HAP-1 (cell line): ENCODE data around the gene RGS17.
"Not testable (repeated sequence)": the region's sequence is repeated elsewhere in the genome, so short reads cannot be mapped to it uniquely, and the experiment has no call there.

Experiments used
- DNase-seq, 2 experiments: peaks; one replicate each; pipeline ENCODE4 v3.0.0-alpha.2; 2016 to 2020; ENCODE audit warnings: low spot score in 2 of 2
- H3K27me3 ChIP-seq: fragments of 250-450 bp; sonication (Bioruptor Pico); 2 replicates; pipeline ENCODE4 v1.5.1; 2020; ENCODE audit warnings: low read depth, mild to moderate bottlenecking, moderate library complexity
- H3K36me3 ChIP-seq: fragments of 250-450 bp; sonication (Bioruptor Pico); replicated peaks from 2 replicates; pipeline ENCODE4 v1.5.1; 2020; ENCODE audit warnings: mild to moderate bottlenecking
- H3K4me1 ChIP-seq: fragments of 250-450 bp; sonication (Bioruptor Pico); 2 replicates; pipeline ENCODE4 v1.5.1; 2020; ENCODE audit warnings: mild to moderate bottlenecking
- H3K4me3 ChIP-seq: fragments of 250-450 bp; sonication (Bioruptor Pico); 2 replicates; pipeline ENCODE4 v1.5.1; 2020; ENCODE audit warnings: mild to moderate bottlenecking, moderate library complexity
- H3K9me3 ChIP-seq: fragments of 250-450 bp; sonication (Bioruptor Pico); 2 replicates; pipeline ENCODE4 v1.5.1; 2020; ENCODE audit warnings: mild to moderate bottlenecking, moderate library complexity
- in situ Hi-C: fragments of 300-500 bp; cut with MboI; formaldehyde crosslinking; loops from 3 replicates; pipeline ENCODE4 v1.14.3; 2020; ENCODE audit warnings: low sequenced_read_pairs, inconsistent platforms, mixed read lengths

Gene RGS17

DNA sequence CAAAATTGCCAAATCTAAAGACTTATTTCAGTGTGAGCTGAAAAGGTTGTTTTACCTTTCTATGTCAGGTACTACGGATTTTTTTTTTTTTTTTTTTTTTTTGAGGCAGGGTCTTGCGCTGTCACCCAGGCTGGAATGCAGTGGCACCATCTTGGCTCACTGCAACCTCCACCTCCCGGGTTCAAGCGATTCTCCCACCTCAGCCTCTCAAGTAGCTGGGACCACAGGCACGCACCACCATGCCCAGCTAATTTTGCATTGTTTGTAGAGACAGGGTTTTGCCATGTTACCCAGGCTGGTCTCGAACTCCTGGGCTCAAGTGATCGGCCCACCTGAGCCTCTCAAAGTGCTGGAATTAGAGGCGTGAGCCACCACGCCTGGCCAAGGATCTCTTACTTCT is 130.3 kb downstream of the RGS17 start:
- Histone ChIP-seq H3K4me1 (peaks cover 21% of the 10 kb centered on the region), H3K4me3 (peak overlapping the region; percentile 60), H3K36me3 (peaks cover 35% of the 10 kb centered on the region)
- H3K27me3 ChIP-seq, H3K9me3 ChIP-seq, DNase-seq, in situ Hi-C loops: not testable (repeated sequence)

- Histone ChIP-seq H3K36me3 (peaks cover 36% of the 10 kb centered on the region), H3K4me3 (no peak overlapping the region), H3K4me1 (peaks cover 21% of the 10 kb centered on the region), H3K27me3 (no peaks in the 10 kb centered on the region), H3K9me3 (no peaks in the 10 kb centered on the region)
- no peak for DNase-seq
- in situ Hi-C loops: no loop called here
Measured at GRCh38 chr6:153000243-153000642, 130.8 kb downstream of the RGS17 start.

DNA sequence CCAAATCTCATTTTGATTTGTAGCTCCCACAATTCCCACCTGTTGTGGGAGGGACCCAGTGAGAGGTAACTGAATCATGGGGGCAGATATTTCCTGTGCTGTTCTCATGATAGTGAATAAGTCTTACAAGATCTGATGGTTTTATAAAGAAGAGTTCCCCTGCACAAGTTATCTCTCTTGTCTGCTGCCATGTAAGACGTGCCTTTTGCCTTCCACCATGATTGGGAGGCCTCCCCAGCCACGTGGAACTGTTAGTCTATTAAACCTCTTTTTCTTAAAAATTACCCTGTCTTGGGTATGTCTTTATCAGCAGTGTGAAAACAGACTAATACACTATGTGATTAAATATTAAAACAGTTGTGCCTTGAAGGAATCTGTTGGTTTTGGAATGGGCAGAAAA is 131.5 kb downstream of the RGS17 start:
- Histone ChIP-seq H3K4me1 (peaks cover 21% of the 10 kb centered on the region), H3K36me3 (peaks cover 36% of the 10 kb centered on the region)
- not testable (repeated sequence) for H3K9me3 ChIP-seq, H3K4me3 ChIP-seq, H3K27me3 ChIP-seq, DNase-seq
- in situ Hi-C loops: loop anchor here (25.0 kb wide), 1 partner anchor 1537 kb away; the partner anchor contains the start of gene RMND1

GRCh38 chr6:152993847-152994246 is 137.2 kb downstream of the RGS17 start:
- DNase-seq: no peak
- H3K9me3 ChIP-seq: no peaks in the 10 kb centered on the region
- peaks cover 59% of the 10 kb centered on the region for H3K36me3 ChIP-seq
- no peaks in the 10 kb centered on the region for H3K27me3 ChIP-seq
- in situ Hi-C loops: loop anchor here (25.0 kb wide), 1 partner anchor 1532 kb away; the partner anchor contains the start of gene RMND1
- no peak overlapping the region for H3K4me3 ChIP-seq
- peaks cover 5% of the 10 kb centered on the region; the same call in 1 of the 2 replicates for H3K4me1 ChIP-seq

- Histone ChIP-seq H3K9me3 (no peaks in the 10 kb centered on the region), H3K4me3 (no peak overlapping the region), H3K36me3 (peaks cover 57% of the 10 kb centered on the region), H3K4me1 (peaks cover 5% of the 10 kb centered on the region; the same call in 1 of the 2 replicates), H3K27me3 (no peaks in the 10 kb centered on the region)
- in situ Hi-C loops: loop anchor here (25.0 kb wide), 1 partner anchor 1531 kb away; the partner anchor contains the start of gene RMND1
- no peak for DNase-seq
Measured at GRCh38 chr6:152993431-152993830, 137.7 kb downstream of the RGS17 start.

DNA sequence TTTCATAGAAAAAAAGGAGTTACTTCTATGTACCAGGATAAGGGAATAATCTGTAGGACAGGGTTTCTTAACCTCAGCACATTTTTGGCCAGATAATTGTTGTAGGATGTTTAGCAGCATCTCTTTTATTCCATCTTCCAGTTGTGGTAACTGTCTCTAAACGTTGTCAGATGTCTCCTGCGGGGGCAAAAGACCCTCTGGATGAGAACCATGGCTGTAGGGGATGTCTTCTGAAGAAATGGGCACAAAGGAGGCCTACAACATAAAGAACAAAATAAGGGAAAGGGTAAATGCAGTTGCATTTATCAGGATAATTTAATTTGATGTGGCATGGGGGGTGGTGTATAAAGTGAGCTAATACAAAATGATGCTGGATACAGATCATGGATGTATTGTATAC is 144.1 kb downstream of the RGS17 start:
- H3K9me3 ChIP-seq: no peaks in the 10 kb centered on the region
- DNase-seq: no peak
- H3K4me3 ChIP-seq: no peak overlapping the region
- H3K36me3 ChIP-seq: peaks cover 19% of the 10 kb centered on the region
- H3K4me1 ChIP-seq: peaks cover 3% of the 10 kb centered on the region; the same call in 1 of the 2 replicates
- no peaks in the 10 kb centered on the region for H3K27me3 ChIP-seq
- in situ Hi-C loops: loop anchor here (25.0 kb wide), 1 partner anchor 1525 kb away; the partner anchor contains the start of gene RMND1

GRCh38 chr6:152985300-152985699 is 145.8 kb downstream of the RGS17 start:
- DNase-seq, H3K9me3 ChIP-seq, H3K27me3 ChIP-seq, H3K36me3 ChIP-seq, H3K4me1 ChIP-seq: not testable (repeated sequence)
- H3K4me3 ChIP-seq: peak overlapping the region; percentile 72
- in situ Hi-C loops: loop anchor here (25.0 kb wide), 1 partner anchor 1523 kb away; the partner anchor contains the start of gene RMND1

DNA sequence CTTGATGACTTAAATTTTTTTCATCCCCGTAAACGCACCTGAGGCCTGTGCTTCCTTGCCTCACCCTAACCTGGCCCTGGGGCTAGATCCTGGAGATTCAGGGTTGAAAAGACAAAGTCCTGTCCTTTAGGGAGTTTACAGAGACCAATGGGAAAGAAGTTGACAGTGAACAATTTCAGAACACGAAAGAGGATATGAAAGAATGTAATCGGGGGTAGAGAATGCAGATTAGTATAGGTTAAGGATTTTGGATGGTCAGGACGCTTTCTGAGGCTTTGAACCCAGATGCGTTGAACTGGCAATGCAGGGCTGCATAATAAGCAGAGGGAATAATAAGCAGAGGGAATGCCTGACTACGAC is 146.6 kb downstream of the RGS17 start:
- in situ Hi-C loops: loop anchor here (25.0 kb wide), 1 partner anchor 1522 kb away; the partner anchor contains the start of gene RMND1
- H3K36me3 ChIP-seq: peaks cover 6% of the 10 kb centered on the region; the same call in 1 of the 2 replicates
- H3K27me3 ChIP-seq: no peaks in the 10 kb centered on the region
- no peaks in the 10 kb centered on the region for H3K9me3 ChIP-seq
- H3K4me1 ChIP-seq: peaks cover 13% of the 10 kb centered on the region
- DNase-seq: no peak
- peak overlapping the region; percentile 72 for H3K4me3 ChIP-seq

DNA sequence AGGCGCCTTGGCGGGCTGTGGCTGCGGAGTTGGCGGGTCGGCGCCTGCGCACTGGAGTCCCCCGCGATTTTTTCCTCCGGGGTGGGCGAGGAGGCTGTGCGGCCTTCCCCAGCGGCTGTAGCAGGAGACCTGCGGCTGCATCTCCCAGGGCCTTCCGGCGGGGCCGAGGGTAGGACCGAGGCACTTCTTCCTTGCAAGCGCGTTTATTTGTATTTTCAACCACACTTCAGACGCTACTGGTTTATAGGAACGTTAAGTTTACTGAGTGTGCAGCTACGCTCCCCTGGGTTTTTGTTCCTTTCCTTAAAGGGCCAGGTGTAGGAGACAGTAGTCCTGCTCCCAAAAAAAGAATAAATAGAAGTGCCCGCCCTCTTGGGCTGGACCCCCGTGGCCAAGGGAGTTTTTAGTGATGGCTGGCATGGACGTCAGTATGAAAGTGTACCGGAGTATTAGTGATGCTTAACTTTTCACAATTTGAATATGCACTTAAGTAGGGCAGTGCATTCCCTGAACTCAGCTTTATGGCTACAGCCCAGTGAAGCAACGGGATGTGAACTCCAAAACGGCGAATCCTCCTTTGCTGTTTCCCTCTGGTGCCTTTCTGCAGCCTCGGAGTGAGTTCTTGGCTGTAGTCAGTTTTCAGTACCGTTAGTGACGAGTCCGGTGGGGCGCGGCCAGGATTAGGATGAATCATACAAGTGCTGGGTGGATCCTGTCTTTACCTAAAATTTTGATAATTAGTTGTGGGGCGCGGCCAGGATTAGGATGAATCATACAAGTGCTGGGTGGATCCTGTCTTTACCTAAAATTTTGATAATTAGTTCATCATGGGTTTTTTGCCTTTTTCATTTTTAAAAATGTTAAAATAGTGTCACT is 147.2 kb downstream of the RGS17 start:
- H3K9me3 ChIP-seq: no peaks in the 10 kb centered on the region
- in situ Hi-C loops: loop anchor here (25.0 kb wide), 1 partner anchor 1522 kb away; the partner anchor contains the start of gene RMND1

GRCh38 chr6:152982904-152983636 is 148.0 kb downstream of the RGS17 start, which contains the start of gene FBXO5:
FBXO5 (minus strand) TSS chr6:152983041; CDS start chr6:152982959, 82 bp downstream.
- H3K4me3 ChIP-seq: peak within 1 kb of the TSS; percentile 72
- H3K36me3 ChIP-seq: peaks cover 16% of the 10 kb centered on the region
- H3K9me3 ChIP-seq: no peaks in the 10 kb centered on the region
- DNase-seq: peak; percentile 94 to 97
- peaks cover 25% of the 10 kb centered on the region for H3K4me1 ChIP-seq
- H3K27me3 ChIP-seq: no peaks in the 10 kb centered on the region
- in situ Hi-C loops: loop anchor here (25.0 kb wide), 1 partner anchor 1521 kb away; the partner anchor contains the start of gene RMND1

More for the DNA sequence above, 147.2 kb downstream of the RGS17 start:
- DNase-seq: peak in 1 of 2 experiments; percentile 67
- Histone ChIP-seq H3K4me3 (peak overlapping the region; percentile 72), H3K4me1 (peaks cover 19% of the 10 kb centered on the region), H3K27me3 (no peaks in the 10 kb centered on the region), H3K36me3 (peaks cover 10% of the 10 kb centered on the region; the same call in 1 of the 2 replicates)

GRCh38 chr6:152981989-152982903 is 148.8 kb downstream of the RGS17 start:
- Histone ChIP-seq H3K36me3 (peaks cover 16% of the 10 kb centered on the region), H3K4me3 (peak overlapping the region; percentile 72), H3K9me3 (no peaks in the 10 kb centered on the region), H3K27me3 (no peaks in the 10 kb centered on the region), H3K4me1 (peaks cover 31% of the 10 kb centered on the region)
- peak; percentile 59 to 66 for DNase-seq
- in situ Hi-C loops: loop anchor here (25.0 kb wide), 1 partner anchor 1520 kb away; the partner anchor contains the start of gene RMND1

- in situ Hi-C loops: loop anchor here (25.0 kb wide), 1 partner anchor 1519 kb away; the partner anchor contains the start of gene RMND1
- no peaks in the 10 kb centered on the region for H3K9me3 ChIP-seq
- peak overlapping the region; percentile 72 for H3K4me3 ChIP-seq
- H3K36me3 ChIP-seq: peaks cover 25% of the 10 kb centered on the region
- no peak for DNase-seq
- peaks cover 39% of the 10 kb centered on the region for H3K4me1 ChIP-seq
- H3K27me3 ChIP-seq: no peaks in the 10 kb centered on the region
Measured at GRCh38 chr6:152981219-152981618, 149.9 kb downstream of the RGS17 start.
